Gastroesophageal sphincter (tissue), 3 donors: ENCODE results near the gene TEX11.

Experiments
- CTCF ChIP-seq, 4 experiments: fragments of 200-600 bp in 2 of 4; fragments of 450-650 bp in 2 of 4; sonication (generic) in 1 of 4; IDR thresholded peaks; one replicate each; pipeline ENCODE4 v1.5.1; 2017 to 2019; ENCODE audit warnings: antibody characterized with exemption in 4 of 4, mild to moderate bottlenecking in 2 of 4, moderate library complexity in 2 of 4
- EP300 ChIP-seq: sonication (generic); formaldehyde crosslinking; IDR thresholded peaks from one replicate; pipeline ENCODE4 v1.6.1; 2017; ENCODE audit warnings: antibody characterized with exemption, mild to moderate bottlenecking
- POLR2A ChIP-seq, 2 donors: fragments of 450-650 bp; IDR thresholded peaks; one replicate each; pipeline ENCODE4 v1.6.1; 2017; ENCODE audit warnings: antibody characterized with exemption in 2 of 2, mild to moderate bottlenecking in 2 of 2, moderate library complexity in 1 of 2
- POLR2AphosphoS5 ChIP-seq: sonication (generic); formaldehyde crosslinking; IDR thresholded peaks from one replicate; pipeline ENCODE4 v1.6.1; 2017; ENCODE audit warnings: antibody characterized with exemption

GRCh38 chrX:70916754-70917153 lies 8.2 kb upstream of the TEX11 start:
- no peak for TF ChIP-seq POLR2A (IDR thresholded peaks at IDR 0.05)
- no peak for TF ChIP-seq CTCF (IDR thresholded peaks at IDR 0.05)
- TF ChIP-seq POLR2AphosphoS5 = no peak
- TF ChIP-seq EP300 = no peak
